Right hindlimb (tissue), 1 donor: ENCODE results near the gene ZGPAT.

Experiments
- DNase-seq: peaks from one replicate; pipeline ENCODE4 v3.0.0-alpha.2; 2018

The ZGPAT gene

GRCh38 chr20:63734111-63734945 is 26.5 kb downstream of the ZGPAT start:
- no peak for DNase-seq

- no peak for DNase-seq
These were observed 27.4 kb downstream of the ZGPAT start for GRCh38 chr20:63734946-63735858.

DNA sequence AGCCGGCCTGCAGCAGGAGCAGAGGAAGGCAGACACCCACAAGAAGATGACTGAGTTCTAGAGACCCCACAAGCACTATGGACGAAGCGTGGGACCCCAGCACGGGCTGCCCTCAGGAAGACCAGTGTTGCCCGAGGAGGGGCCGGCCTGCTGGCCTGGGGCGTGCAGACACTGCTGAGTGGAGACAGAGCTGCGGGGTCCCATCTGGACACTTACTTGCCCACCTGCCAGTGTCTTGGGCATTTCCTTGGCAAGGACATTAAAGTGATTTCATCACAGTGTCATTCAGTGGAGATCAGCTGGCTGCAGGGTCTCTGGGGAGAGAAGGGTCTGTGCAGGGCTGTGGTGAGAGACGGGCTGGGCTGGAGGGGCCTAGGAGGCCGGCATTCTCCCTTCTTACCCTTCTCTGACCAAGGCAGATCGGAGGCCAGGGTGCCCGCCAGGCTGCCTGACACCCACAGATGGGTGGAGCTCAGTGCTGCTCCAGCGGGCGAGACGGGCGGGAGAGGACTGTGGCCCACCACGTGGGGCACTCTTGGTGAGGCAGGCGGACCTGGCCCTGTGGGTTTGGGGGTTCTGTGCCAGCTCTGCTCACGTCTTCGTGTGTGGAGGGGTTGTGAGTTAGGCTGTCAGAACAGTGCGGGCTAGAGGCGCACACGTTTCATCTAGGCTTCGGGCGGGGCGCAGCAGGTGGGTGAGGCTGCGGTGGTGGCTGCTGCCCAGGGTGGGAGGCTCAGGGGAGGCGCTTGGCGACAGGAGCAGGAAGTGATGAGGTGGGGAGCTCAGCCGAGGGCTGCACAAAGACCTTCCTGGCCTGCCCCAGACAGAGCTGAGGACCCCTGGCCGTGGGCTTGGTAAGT is 28.2 kb downstream of the ZGPAT start, which contains the start of gene LIME1:
TSS of gene LIME1 (plus strand) at position 806 of the 860 bp plus-strand sequence. CDS start 886 bp downstream, outside the sequence.
- DNase-seq = no peak

DNA sequence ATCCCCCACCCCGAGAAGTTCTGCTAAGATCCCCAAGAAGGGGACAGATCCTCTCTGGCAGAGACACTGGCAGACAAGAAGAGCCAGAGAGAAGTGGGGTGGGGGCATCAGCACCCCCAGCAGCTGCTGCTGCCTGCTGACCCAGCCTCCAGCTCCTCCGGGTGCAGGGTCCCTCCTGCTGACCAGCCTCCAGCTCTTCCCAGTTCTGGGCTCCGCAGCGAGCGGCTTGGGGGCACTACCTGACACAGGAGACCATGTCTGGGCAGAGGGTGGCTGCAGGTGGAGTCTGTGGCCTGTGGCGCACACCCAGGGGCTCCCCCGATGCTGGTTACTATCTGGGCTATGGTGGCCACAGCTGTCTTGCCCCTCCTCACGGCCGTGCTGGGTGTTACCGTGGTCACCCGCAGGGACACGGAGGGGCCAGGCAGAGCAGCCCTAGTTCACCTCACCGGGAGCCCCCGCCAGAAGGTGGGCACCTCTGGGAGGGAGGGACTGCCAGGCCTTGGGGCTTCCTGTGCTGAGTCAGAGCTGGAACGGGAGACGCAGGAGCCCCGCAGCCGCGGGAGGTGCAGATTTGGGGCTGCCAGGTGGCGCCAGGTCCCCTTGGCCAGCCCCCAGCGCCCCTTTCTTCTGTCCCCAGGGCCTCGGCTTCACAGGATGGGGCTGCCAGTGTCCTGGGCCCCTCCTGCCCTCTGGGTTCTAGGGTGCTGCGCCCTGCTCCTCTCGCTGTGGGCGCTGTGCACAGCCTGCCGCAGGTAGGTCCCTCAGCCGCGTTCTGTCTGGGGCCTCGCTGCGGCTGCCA is 29.3 kb downstream of the ZGPAT start:
- DNase-seq = no peak

DNA sequence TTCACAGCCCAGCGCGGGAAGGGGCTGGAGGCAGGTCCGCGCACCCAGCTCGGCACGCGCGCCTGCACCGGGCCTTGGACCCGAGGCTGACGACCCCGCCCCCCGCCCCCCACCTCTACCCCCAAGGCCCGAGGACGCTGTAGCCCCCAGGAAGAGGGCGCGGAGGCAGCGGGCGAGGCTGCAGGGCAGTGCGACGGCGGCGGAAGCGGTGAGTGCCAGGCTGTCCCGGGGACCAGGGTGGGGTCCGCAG is 29.8 kb downstream of the ZGPAT start:
- DNase-seq = no peak

DNA sequence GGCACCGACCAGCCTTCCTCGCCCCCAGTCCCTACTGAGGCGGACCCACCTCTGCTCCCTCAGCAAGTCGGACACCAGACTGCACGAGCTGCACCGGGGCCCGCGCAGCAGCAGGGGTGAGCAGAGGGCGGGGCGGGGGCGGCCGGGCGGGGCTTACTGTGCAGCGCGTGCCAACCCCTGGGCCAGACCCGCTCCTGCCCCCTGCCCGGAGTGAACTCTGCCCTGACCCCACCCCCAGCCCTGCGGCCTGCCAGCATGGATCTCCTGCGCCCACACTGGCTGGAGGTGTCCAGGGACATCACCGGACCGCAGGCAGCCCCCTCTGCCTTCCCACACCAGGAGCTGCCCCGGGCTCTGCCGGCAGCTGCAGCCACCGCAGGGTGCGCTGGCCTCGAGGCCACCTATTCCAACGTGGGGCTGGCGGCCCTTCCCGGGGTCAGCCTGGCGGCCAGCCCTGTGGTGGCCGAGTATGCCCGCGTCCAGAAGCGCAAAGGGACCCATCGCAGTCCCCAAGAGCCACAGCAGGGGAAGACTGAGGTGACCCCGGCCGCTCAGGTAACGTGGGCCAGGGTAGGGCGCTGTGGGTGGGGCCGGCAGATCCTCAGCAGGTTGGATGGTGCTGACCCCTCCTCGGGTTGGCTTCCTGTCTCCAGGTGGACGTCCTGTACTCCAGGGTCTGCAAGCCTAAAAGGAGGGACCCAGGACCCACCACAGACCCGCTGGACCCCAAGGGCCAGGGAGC is 30.3 kb downstream of the ZGPAT start:
- no peak for DNase-seq

- peak; percentile 78 for DNase-seq
These were observed 30.9 kb downstream of the ZGPAT start for GRCh38 chr20:63738687-63739129.

DNA sequence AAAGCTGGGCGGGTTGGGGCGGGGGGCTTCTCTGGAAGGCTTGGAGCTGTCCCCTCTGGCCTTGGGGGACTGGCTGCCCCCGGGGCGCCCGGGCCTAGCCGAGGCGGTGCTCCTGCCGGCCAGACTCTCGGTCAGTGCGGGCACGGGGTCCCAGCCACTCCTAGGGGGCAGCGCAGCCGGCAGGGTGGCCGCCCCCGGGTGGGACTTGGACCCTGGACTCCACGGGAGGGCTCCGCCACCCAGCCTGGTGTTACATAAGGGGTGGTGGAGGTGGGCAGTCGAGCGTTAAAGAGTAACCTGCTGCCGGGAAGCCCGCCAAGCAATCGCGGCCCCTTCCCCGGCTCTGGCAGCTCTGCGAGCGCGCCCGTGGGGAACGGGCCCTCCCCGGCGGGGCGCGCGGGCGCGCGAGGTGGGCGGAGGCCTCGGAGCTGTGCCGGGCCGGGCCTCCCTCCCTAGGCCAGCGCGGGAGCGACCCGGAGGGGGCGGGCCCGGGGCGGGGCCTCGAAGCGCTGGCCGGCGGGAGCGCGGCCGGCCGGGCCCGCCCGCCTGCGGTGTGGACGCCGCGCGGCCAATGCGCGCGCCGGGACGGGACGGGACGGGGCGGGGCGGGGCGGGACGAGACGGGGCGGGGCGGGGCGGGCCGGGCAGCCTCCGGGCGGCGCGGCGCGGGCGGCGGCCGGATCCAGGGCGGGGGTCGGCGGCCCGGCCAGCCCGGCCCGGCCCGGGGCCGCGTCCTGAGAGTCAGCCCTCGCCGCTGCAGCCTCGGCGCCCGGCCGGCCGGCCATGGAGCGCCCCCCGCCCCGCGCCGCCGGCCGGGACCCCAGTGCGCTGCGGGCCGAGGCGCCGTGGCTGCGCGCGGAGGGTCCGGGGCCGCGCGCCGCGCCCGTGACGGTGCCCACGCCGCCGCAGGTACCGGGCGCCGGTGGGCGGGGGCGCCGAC is 31.6 kb downstream of the ZGPAT start, which contains the start of gene SLC2A4RG:
TSS of gene SLC2A4RG (plus strand) at position 647 of the 940 bp plus-strand sequence. CDS start at position 784, 137 bp downstream.
- peak; percentile 90 for DNase-seq

DNA sequence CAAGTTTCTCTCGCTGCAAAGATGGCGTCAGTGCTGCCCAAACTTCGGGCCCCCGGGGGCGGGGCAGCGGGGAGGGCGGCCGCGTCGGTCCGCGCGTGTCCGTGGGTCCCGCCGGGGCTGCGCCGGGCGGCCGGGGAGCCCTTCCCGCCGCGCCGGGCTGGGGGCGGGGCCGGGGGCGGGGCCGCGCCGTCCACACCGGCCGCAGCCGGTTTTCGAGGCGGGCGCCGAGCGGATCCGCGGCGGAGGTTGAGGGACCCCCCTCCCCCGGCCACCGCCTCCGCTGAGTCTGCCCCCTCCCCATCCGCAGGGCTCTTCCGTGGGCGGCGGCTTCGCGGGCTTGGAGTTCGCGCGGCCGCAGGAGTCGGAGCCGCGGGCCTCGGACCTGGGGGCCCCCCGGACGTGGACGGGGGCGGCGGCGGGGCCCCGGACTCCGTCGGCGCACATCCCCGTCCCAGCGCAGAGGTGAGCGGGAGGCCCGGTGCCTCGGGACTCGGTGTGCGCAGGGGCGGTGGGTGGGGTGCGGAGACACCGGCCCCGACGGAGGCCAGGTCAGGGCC is 32.3 kb downstream of the ZGPAT start:
- peak; percentile 75 for DNase-seq

GRCh38 chr20:63740627-63741353 is 33.0 kb downstream of the ZGPAT start:
- peak; percentile 95 for DNase-seq

GRCh38 chr20:63741354-63741675 is 33.5 kb downstream of the ZGPAT start:
- no peak for DNase-seq

GRCh38 chr20:63741676-63742380 is 34.0 kb downstream of the ZGPAT start:
- DNase-seq = peak; percentile 34

DNA sequence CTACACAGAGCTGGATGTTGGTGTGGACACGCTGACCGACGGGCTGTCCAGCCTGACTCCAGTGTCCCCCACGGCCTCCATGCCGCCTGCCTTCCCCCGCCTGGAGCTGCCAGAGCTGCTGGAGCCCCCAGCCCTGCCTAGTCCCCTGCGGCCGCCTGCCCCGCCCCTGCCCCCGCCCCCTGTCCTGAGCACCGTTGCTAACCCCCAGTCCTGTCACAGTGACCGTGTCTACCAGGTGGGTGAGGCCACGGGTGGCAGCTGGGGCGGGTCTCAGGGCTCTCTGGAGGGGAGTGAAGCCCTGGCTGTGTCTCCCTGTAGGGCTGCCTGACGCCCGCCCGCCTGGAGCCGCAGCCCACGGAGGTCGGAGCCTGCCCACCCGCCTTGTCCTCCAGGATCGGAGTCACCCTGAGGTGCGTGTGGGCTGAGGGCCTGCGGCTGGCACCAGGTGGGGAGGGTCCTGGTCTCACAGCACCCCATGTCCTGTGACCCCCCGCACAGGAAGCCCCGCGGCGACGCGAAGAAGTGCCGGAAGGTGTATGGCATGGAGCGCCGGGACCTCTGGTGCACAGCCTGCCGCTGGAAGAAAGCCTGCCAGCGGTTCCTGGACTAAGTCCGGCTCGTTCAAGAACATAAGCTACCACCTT is 34.7 kb downstream of the ZGPAT start:
- DNase-seq = peak; percentile 21

DNA sequence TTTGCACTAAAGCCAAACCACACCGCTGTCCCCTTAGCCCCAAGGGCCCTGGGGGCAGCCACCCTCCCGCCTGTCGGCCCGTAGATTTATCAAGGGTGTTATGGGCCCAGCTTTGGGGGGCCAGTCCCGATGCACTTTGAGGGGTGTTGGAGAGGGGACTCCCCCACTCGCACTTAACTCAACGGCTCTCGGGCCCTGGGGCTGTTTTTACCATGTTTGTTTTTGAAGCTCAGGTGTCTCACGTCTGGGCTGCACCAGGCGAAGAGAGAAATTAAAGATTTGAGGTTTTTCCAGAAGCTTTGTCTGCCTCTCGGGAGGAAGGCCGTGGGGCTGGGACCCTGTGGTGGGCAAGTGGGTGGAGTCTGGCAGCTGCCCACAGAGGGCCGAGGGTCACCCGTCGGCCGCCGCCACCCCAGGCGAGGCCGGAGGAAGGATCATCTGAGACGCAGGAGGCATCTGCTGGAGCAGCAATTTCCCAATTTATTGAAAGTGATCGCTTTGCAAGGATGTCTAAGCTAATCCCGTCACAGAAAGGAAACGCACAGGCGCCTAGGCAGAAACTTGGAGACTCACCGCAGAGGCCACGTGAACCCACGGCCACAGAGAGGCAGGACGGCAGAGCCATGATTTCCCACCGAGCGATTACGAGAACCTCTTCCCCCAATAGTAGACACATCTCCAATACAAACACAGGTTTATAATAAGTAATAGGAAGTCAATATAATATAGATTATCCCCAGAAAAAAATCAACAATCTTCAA is 35.6 kb downstream of the ZGPAT start:
- DNase-seq = no peak

DNA sequence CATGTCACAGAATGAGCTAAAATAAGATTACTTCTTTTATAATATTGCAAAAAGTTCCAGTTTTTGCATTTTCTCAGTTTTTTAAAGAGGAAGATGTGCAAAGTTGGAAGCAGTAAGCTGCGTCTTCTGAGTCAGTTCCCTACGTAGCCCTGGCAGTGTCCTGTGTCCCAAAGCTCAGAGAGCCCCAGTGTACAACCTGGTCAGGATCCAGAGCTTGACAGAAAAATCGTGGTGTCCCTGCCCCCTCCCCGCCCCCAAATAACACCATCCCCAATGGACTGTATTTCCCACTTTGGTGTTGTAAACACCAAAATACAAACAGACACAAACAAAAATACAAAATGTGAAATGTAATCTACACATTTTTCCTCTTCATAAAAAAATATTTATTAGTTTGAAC is 36.3 kb downstream of the ZGPAT start:
- no peak for DNase-seq

DNA sequence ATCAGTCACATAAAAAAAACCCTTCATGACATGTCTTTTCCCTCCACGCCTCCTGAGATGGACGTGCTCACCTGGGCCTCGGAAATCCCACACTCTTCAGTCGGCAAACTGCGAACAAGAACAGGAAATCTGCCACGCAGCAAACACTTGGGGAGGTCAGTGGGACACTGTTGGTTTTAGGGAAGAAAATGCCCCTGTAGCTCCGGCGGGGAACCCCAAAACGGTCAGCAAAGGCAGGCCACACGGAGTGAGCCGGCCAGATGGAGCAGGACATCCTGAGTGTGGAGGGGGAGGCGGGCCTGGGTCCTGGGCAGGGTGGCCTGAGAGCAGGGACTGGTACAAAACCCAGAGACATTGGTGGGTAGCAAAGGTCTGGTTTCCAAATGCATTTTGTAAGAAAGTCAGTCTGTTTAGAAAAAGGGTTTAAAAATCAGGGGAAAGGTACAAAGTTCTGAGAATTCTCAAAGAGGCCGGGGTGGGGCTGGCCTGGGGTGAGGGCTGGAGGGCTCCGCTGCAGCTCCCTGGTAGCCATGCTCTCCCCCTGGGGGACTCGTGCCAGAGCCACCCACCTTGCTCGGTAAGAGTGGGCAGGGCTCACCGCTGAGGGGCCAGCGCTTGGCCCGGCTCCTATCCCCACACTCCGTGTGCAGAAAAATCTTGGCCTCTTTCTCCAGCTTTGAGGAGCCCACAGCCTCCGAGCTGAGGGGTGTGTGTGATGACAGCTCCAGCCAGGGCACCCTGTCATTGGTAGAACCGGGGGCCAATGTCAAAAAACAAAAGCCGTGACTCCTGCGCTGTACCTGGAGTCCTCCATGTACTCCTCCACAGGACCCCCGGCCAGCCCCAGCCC is 37.0 kb downstream of the ZGPAT start:
- peak; percentile 30 for DNase-seq
